ENCODE measurements around the gene MGAT5B.

The MGAT5B gene

DNA sequence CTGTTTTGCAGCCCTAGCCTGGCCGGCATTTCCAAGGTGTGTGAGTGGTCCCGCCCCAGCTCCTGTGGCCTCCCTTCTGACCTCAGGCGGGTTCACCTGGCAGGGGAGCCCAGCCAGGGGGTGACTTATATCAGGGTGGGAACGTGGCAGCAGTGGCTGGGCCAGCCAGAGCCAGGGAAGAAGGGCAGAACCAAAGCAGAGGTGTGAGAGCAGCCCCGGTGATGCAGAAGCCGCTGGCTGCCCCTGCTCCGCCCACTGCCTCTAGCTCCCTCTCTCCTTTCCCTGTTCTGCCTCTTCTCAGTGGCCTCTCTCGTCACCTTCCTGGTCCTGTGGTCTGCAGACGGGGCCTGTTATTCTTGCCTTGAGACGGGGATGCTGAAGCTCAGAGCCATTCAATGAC, 12.1 kb downstream of the MGAT5B start:
- DNase-seq, result no peak

DNA sequence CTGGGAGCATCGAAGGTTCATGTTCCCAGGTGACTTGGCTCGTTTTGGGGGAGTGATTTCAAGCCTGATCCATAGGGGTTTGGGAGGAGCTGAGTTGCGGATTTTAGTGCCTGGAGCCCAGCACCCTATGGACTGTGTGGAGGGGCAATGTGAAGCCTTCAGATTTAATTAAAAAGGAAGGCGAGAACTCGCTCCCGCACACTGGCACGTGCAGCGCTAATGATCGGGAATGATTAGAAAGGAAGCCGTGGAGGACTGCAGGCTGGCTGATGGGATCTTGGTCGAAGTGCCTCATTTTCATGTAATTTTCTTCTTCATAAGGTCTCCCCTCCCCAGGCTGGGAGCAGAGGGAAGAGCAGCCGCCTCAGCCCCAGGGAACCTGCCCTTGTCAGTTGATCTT, 12.8 kb downstream of the MGAT5B start:
- no peak for DNase-seq

DNA sequence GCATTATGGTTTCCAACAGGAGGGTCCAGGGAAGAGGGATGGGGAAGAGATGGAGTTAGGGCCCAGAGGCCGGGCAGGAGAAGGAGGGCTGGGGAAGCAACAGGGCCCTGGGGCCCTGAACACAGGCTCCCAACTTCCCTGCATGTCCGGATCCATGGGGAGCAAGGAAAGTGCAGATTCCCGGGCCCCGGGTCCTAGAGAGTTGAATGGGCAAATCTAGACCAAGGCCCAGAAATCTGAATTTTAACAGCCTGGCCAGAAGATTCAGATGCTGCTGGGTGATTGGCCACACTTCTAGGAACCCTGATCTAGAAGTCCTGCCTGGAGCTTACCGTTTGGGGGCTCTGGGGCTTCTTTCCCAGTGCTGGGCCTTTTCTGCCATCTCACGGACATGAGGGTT, 13.2 kb downstream of the MGAT5B start:
- no peak for DNase-seq

DNA sequence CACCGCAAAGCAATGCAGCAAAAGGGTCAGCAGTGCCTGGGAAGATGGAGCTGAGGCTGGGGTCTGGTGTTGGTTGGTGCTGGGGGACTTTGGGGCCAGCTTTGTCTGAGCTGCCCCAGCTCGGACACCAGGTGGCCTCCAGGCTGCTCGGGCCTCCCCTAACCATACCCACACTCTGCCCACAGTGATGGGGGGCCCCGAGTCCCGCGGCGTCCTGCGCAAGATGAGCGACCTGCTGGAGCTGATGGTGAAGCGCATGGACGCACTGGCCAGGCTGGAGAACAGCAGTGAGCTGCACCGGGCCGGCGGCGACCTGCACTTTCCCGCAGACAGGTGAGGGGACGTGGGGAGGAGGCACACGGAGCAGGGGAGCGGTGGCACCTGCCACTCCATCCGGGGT, 13.8 kb downstream of the MGAT5B start:
- no peak for DNase-seq

DNA sequence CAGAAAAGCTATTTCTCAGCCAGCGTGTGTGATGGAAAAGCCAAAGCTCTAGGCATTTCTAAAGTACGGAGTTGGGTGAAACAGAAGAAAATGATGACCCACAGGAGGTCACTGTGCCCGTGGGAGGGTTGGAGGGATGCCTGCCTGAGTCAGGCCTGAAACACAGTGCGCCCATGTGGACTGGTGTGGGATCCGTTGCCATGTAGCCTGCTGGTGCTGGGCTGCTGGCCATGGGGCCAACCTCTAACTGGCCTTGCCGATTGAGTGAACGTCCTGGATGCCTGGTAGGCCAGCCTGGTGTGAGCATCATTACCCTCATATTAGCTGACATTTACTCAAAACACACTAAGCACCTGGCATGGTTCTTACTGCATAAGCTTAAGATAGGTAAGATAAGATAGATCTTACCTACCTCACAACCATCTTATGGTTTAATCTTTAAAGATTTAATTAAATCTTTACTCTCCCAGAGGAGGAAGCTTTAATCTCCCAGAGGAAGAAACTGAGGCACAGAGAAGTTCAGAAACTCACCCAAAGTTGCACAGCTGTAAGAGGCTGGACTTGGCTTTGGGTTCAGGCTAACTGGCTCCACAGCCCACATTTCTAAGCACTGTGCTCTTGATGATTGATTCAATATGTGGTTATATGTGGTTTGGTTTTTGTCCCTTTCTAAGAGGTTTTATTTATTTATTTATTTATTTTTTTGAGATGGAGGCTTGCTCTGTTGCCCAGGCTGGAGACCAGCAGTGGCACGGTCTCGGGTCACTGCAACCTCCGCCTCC, 15.7 kb downstream of the MGAT5B start:
- DNase-seq, result no peak

DNA sequence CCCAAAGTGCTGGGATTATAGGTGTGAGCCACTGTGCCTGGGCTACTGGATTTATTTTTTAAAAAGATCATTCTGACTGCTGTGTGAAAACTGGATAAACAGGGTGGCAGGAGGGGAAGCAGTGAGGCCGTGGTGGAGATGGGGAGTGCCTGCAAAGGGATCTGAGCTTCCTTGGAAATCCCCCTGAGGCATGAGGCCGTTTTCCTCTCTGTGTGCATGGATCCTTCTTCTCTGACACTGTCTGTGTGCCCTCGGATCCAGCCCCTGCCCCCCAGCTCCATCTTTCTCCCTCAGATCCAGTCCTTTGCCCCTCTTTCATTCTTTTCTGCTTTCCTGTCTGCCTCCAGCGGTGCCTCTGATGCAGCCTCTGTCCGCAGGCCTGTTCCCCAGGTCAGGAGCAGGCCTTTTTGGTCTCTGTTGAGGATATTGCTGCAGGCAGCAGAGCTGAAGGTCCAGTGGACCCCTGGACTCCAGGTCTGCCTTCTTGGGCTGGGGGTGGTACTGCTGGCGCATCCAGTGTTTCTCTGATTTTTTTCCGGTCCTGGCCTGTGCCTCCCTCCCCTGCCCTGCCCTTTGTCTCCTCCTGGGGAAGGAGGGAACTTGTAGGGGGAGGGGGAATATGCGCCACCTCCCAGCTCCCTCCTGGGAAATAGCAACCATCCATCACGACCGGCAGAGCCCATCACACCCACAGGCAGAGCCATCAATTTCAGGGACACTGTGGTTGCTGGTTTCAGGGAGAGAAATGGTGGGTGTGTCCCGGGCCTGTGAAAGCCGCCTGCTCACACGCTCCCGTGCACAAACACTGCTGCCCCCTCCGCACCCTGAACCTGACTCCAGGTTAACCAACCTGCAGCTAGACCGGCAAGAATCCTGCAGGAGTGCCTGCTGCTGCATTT, 17.0 kb downstream of the MGAT5B start:
- DNase-seq, result no peak

DNA sequence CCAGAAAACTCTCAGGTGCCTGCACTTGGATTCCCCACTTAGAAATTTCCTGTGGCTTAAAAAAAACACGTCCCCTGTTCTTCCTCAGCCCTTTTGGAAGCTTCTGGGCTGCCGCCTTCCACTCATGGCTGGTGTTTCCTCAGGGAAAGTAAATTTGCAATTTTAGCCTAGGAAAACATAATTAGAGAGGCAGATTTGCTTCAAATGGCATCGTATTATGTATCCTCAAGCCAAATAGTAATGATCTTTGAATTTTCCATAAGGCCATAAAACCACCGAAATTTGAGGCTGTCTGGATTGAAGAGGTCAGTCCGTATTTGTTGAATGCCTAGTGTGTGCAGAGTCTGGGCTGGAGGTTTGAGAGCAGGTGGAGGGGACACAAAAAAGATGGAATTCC, 17.7 kb downstream of the MGAT5B start:
- no peak for DNase-seq

DNA sequence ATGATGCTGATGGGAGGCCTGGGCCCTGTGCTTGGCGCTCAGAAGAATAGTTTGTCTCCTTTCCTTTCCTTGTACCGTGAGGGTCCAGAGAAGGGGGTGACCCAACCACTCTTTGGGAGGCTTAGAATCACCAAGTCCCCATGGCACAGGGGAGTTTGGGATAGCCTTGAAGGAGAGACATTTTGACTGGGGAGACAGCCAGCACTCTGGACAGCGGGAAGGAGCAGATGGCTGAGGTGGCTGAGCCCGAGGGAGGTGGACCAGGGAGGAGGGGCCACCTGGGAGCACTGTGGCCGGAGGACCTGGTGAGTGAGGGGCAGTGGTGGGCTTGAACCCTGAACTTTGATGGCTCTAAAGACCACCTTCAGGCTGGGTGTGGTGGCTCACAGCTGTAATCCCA, 18.2 kb downstream of the MGAT5B start:
- DNase-seq, result no peak

DNA sequence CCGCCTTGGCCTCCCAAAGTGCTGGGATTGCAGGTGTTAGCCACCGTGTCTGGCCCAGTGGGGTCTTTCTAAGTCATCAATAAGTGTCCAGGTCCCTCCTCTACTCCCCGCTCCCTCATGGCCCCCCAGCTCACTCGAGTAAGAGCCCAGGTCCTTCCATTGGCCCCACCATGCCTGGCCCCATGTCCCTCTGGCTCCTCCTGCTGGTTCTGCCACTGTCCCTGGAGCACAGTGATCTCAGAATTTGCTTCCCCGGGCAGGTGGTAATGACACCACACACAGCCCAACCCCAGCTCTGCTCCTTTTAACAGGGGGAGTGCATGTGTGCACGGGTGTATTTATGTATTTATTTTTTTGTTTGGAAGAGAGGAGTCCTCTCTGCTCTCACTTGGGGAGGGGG, 19.6 kb downstream of the MGAT5B start:
- DNase-seq, result no peak

DNA sequence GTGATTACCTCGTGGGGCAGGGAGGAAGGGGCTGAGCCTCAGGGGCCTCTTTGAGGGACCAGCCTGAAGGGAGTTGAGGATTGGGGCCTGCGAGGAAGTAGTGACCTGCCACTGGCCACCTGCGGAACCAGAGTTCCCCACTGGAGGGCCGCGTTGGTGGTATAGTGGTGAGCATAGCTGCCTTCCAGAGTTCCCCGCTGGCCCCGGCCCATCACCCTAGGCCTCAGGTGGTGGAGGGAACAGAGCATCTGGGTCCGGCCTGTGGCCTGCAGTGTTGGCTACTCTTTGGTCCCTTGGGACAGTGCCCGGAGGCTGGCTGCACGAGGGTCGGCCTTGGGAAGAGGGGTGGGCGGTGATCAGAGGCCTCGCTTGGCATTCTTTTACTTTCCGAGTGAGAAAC, 20.5 kb downstream of the MGAT5B start:
- no peak for DNase-seq

DNA sequence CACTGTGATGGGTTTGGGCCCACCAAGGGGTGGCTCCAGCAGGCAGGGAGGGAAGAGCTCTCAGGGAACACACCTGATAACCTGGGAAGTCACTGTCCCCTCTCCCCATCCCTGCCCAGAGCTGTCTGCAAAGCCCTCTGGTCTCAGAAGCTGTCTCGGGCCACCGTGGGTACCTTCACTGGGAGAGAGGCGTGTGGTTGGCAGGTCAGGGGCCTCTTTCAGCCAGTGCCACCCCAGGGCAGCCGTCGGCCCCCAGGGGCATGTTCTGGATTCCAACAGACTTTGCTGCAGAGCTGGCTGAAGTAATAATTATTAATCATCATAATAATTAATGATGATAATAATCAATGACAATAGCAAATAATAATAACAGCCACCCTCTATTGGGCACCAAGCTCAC, 21.1 kb downstream of the MGAT5B start:
- DNase-seq, result no peak

DNA sequence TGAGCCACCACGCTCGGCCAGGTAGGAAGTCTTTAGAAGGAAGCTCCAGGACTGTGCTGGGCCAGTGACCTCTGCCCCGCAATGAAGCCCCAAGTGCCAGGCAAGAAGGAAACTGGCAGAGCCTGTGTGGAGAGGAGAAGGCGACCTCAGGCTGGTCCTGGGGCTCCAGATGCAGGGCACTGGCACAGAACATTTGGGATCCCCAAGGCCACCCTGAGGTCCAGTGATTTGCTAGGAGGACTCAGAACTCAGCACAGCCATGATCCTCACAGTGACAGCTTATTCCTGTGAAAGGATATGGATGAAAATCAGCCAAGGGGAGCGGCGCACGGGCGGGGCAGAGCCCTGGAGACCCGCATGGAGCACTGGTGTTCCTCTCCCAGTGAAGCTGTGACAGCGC, 24.1 kb downstream of the MGAT5B start:
- no peak for DNase-seq

DNA sequence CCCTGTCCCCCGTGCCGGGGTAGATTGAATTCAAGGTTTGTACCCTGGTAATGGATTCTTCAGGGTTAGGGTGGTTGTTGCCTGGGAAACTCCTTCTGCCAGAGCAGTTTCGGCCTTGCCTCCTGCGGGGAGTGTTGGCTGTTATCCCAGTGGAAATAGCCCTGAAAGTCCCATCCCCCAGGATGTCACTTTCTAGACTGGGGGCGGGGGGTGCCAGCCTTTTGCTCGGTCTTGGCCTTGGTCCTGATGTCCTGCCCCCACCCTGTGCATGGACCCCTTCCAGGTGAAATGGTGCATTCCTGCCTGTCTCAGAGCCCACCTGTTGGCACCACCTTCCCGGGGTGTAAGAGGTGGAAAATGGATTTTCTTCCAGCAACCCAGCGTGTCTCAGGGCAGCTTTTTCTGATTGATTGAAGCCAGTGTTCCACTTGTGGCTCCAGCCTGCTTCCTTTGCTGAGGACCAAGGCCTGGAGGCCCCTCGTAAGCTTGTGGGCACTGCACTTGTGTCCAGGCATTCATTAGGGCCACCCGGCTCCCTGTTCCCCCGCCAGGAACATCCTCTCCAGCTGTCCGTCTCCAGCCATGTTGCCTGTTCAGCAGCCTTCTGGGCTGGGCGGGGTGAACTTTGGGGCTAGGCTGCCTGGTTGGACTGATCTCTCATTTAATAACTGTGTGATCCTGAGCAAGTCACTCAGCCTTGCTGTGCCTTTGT, 25.6 kb downstream of the MGAT5B start:
- DNase-seq, result no peak

DNA sequence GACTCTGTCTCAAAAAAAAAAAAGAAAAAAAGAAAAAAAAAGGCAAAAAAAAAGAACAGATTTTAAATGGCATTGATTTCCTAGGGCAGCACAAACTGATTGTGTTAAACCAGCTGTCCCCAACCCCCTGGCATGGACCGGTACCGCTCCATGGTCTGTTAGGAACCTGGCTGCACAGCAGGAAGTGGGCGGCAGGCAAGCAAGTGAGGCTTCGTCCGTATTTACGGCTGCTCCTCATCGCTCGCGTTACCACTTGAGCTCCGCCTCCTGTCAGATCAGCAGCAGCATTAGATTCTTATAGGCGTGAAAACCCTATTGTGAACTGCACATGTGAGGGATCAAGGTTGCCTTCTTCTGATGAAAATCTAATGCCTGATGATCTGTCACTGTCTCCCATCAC, 26.6 kb downstream of the MGAT5B start:
- no peak for DNase-seq

DNA sequence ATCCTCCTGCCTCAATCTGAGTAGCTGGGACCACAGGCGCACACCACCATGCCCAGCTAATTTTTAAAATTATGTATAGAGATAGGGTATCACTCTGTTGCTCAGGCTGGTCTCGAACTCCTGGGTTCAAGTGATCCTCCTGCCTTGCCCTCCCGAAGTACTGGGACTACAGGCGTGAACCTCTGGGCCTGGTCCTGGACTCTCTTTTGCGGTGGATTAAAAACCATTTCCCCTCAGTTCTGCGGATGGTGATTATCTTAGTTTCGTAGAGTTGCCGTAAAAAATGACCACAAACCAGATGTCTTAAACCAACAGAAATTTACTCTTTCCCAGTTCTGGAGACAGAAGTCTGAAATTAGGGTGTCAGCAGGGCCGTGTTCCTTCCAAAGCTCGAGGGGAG, 28.8 kb downstream of the MGAT5B start:
- no peak for DNase-seq

DNA sequence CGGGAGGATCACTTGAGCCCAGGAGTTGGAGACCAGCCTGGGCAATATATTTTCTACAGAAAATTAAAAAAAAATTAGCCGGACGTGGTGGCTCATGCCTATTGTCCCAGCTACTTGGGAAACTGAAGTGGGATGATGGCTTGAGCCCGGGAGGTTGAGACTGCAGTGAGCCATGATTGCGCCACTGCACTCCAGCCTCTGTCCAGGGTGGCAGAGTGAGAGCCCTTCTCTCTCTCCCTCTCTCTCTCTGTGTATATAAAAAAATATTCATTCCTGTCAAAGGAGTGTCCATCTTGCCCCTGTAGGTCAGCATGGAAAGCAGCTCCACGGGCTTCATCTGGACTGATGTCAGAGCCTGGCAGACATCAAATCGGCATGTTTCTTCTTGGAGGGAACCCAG, 31.2 kb downstream of the MGAT5B start:
- no peak for DNase-seq

DNA sequence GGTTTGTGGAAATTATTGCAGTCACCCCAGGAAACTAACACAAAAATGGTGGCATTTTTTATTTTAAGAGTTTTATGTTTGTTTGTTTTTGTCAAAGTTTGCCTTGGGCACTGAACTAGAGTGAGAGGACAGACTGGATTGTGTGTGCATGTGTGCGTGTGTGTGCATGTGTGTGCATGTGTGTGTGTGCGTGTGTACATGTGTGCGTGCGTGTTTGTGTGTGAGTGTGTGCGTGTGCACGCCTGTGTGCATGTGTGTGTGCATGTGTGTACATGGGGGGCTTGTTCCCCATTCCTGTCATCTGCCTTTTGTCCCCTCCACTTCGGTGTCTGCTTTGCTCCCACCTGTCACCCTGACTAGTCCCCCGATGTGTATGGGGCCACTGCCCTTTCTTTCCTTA, 32.5 kb downstream of the MGAT5B start:
- DNase-seq, result no peak

DNA sequence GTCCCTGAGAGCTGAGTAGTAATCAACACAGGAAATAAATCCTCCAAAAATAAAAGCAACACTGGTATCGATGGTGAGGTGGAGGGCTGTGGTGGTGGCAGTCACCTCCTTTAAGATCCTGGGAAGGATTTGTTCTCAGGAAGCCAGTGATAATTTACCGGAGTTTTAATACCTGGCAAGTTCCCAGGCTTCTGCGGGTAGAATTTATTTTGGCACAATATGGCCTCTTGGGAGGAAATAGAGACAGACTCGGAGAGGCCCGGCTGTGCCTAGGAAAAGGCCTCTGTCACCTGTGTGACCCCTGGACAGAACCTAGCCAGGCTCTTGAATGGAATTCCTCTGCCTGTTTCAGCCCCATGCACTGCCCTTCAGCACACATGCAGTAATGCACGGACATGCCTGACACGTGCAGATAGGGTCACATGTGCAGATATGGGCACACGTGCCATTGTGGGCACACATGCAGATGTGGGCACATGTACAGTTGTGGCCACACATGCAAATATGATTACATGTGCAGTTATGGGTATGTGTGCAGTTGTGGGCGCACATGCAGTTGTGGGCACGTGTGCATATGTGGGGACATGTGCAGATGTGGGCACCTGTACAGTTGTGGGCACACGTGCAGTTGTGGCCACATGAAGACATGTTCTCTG, 33.5 kb downstream of the MGAT5B start:
- DNase-seq, result no peak

DNA sequence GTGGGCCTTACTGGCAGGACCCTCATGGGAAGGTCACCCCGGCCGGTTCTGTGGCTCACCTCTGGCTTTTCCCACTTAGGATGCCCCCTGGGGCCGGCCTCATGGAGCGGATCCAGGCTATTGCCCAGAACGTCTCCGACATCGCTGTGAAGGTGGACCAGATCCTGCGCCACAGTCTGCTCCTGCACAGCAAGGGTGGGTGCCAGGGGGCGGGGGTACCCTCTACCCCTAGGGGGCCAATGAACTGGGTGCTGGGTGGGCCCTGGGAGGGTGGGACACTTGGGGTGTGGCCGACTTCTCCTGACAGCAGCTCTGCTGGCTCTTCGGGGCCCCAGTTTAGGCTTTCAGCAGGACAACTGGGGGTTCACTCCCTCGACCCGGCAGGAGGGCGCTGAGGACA, 34.3 kb downstream of the MGAT5B start:
- no peak for DNase-seq

DNA sequence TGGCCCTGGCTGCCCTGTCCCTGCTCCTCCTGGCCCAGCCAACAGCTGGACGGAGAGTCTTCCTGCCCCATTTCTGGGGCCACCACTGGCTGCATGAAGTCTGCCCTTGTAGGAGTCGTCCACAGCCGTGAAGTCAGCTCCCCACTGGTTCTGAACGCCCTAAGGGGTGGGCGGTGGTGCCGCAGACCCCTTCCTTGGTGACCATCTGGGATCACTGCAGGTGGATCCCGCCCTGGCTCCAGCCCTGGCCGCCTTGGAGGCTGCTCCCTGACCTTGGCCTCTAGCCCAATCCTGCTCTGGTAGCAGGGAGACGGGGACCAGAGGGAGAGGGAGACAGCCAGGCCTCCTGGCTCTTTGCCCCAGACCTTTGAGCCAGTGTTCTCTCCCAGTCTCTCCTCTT, 35.4 kb downstream of the MGAT5B start:
- DNase-seq, result no peak

DNA sequence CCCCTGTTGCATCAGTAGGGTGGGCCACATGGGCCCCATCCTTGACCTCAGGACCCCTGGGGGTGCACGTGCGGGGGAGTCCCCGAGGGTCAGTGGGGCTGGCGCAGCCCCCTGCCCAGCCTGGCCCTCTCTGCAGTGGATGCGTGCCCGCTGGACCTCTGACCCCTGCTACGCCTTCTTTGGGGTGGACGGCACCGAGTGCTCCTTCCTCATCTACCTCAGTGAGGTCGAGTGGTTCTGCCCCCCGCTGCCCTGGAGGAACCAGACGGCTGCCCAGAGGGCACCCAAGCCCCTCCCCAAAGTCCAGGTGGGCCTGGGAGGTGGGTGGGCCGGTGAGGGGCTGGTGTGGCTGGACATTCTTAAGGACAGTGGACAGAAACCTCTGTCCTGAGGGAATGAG, 35.9 kb downstream of the MGAT5B start:
- DNase-seq, result no peak

DNA sequence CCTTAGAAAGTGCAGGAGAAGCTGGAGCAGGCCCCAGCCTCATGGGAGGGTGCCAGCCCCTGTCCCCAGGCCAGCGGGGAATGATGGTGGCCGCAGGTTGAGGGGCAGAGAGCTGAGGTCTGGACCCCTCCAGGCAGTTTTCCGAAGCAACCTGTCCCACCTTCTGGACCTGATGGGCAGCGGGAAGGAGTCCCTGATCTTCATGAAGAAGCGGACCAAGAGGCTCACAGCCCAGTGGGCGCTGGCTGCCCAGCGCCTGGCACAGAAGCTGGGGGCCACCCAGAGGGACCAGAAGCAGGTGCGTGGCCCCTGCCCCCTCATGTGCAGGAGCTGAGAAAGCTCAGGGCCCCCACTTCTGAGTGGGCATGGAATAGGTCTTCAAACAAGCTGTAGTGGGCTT, 36.8 kb downstream of the MGAT5B start:
- DNase-seq, result no peak

DNA sequence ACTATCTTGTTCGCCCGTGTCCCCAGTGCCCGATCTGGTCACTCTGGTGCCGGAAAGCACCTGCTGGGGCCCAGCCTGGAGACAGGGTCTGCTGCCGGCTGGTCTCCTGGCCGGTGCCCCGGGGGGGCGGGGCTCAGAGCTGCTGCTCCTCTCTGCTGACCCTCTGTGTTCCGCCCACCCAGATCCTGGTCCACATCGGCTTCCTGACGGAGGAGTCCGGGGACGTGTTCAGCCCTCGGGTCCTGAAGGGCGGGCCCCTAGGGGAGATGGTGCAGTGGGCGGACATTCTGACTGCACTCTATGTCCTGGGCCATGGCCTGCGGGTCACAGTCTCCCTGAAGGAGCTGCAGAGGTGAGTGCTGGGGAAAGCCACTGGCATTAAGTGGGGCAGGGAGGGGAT, 37.6 kb downstream of the MGAT5B start:
- no peak for DNase-seq

Data from stimulated activated CD8-positive, alpha-beta memory T cell treated with anti-CD3 and anti-CD28 coated beads, Interleukin-4, amount 100 ng/mL, for 48 hours (primary cell).